ENCODE measurements around the gene ZNF385C. TPM values are rescaled to one million over a fixed set of nuclear protein-coding genes. Genes with fewer than 3 reads are reported as not detected.
"Not testable (repeated sequence)": the region's sequence is repeated elsewhere in the genome, so short reads cannot be mapped to it uniquely, and the experiment has no call there.

Gene ZNF385C
- total and polyA plus RNA-seq, 2 donors (not counting 1 experiment from before 2014, with no cell fraction given): under 0.01 to 0.03 TPM

GRCh38 chr17:42012363-42012762, 85.9 kb downstream of the ZNF385C start:
- H3K79me2 ChIP-seq (ENCODE audit: control insufficient read depth, insufficient read depth, low read length): peaks cover 91% of the 10 kb centered on the region
- H3K9ac ChIP-seq (ENCODE audit: insufficient read depth, low read length); DNase-seq (ENCODE audit: low read depth in 2 of 2); H4K20me1 ChIP-seq (ENCODE audit: control insufficient read depth, extremely low read depth, insufficient read depth, low read length); H3K27ac ChIP-seq (ENCODE audit: insufficient read depth, low read length); H3K9me3 ChIP-seq (ENCODE audit: control insufficient read depth, insufficient read depth, low read depth, low read length); H3K4me2 ChIP-seq (ENCODE audit: extremely low read depth, insufficient read depth, low read length); H3K4me3 ChIP-seq (replicated peaks in 1 of 4; ENCODE audit: control extremely low read depth in 1 of 4, insufficient read depth in 1 of 4, low read depth in 3 of 4, low read length in 4 of 4); H3K4me1 ChIP-seq (ENCODE audit: control insufficient read depth, extremely low read depth, insufficient read depth, low read length); H3K36me3 ChIP-seq (ENCODE audit: control insufficient read depth, insufficient read depth, low read length); H3K27me3 ChIP-seq (ENCODE audit: control insufficient read depth, insufficient read depth, low read length); H2AFZ ChIP-seq (ENCODE audit: low read length): not testable (repeated sequence)

- H3K27me3 ChIP-seq (ENCODE audit: control insufficient read depth, insufficient read depth, low read length): no peaks in the 10 kb centered on the region
These were observed 87.3 kb downstream of the ZNF385C start for GRCh38 chr17:42010898-42011516.

GRCh38 chr17:42010266-42010680, 88.0 kb downstream of the ZNF385C start:
- H3K27me3 ChIP-seq (ENCODE audit: control insufficient read depth, insufficient read depth, low read length); H2AFZ ChIP-seq (ENCODE audit: low read length); H3K4me2 ChIP-seq (ENCODE audit: extremely low read depth, insufficient read depth, low read length); H3K4me1 ChIP-seq (ENCODE audit: control insufficient read depth, extremely low read depth, insufficient read depth, low read length); H3K9ac ChIP-seq (ENCODE audit: insufficient read depth, low read length); H3K4me3 ChIP-seq (replicated peaks in 1 of 4; ENCODE audit: control extremely low read depth in 1 of 4, insufficient read depth in 1 of 4, low read depth in 3 of 4, low read length in 4 of 4); H3K36me3 ChIP-seq (ENCODE audit: control insufficient read depth, insufficient read depth, low read length); H4K20me1 ChIP-seq (ENCODE audit: control insufficient read depth, extremely low read depth, insufficient read depth, low read length); H3K9me3 ChIP-seq (ENCODE audit: control insufficient read depth, insufficient read depth, low read depth, low read length): not testable (repeated sequence)
- H3K79me2 ChIP-seq (ENCODE audit: control insufficient read depth, insufficient read depth, low read length): peaks cover 93% of the 10 kb centered on the region
- peak; percentile 50 to 52 for DNase-seq (ENCODE audit: low read depth in 2 of 2)
- H3K27ac ChIP-seq (ENCODE audit: insufficient read depth, low read length): peak overlapping the region; percentile 34

More at GRCh38 chr17:42010898-42011516, 87.3 kb downstream of the ZNF385C start:
- peak in 1 of 2 donors; percentile 34 for DNase-seq (ENCODE audit: low read depth in 2 of 2)
- peaks cover 93% of the 10 kb centered on the region for H3K79me2 ChIP-seq (ENCODE audit: control insufficient read depth, insufficient read depth, low read length)
- H3K4me3 ChIP-seq (replicated peaks in 1 of 4; ENCODE audit: control extremely low read depth in 1 of 4, insufficient read depth in 1 of 4, low read depth in 3 of 4, low read length in 4 of 4): no peak overlapping the region
- no peak overlapping the region for H3K4me2 ChIP-seq (ENCODE audit: extremely low read depth, insufficient read depth, low read length)
- peaks cover 1% of the 10 kb centered on the region for H3K36me3 ChIP-seq (ENCODE audit: control insufficient read depth, insufficient read depth, low read length)
- TF ChIP-seq EZH2 (IDR thresholded peaks at IDR 0.05; ENCODE audit: low read length, missing control alignments) (no peak), CTCF (conservative IDR thresholded peaks at IDR 0.05 in 1 of 2, IDR thresholded peaks at IDR 0.05 in 1 of 2; ENCODE audit: low read depth in 1 of 2, low read length in 2 of 2) (no peak)
- no peaks in the 10 kb centered on the region for H3K9me3 ChIP-seq (ENCODE audit: control insufficient read depth, insufficient read depth, low read depth, low read length)
- H2AFZ ChIP-seq (ENCODE audit: low read length): no peak overlapping the region
- H3K27ac ChIP-seq (ENCODE audit: insufficient read depth, low read length): peak overlapping the region; percentile 34
- no peak overlapping the region for H3K9ac ChIP-seq (ENCODE audit: insufficient read depth, low read length)
- no peaks in the 10 kb centered on the region for H4K20me1 ChIP-seq (ENCODE audit: control insufficient read depth, extremely low read depth, insufficient read depth, low read length)
- H3K4me1 ChIP-seq (ENCODE audit: control insufficient read depth, extremely low read depth, insufficient read depth, low read length): peaks cover 3% of the 10 kb centered on the region

- H3K79me2 ChIP-seq (ENCODE audit: control insufficient read depth, insufficient read depth, low read length): peaks cover 93% of the 10 kb centered on the region
- peaks cover 6% of the 10 kb centered on the region for H3K4me1 ChIP-seq (ENCODE audit: control insufficient read depth, extremely low read depth, insufficient read depth, low read length)
- peak in 1 of 2 donors; percentile 15 for TF ChIP-seq CTCF (conservative IDR thresholded peaks at IDR 0.05 in 1 of 2, IDR thresholded peaks at IDR 0.05 in 1 of 2; ENCODE audit: low read depth in 1 of 2, low read length in 2 of 2)
- no peak for TF ChIP-seq EZH2 (IDR thresholded peaks at IDR 0.05; ENCODE audit: low read length, missing control alignments)
- no peaks in the 10 kb centered on the region for H4K20me1 ChIP-seq (ENCODE audit: control insufficient read depth, extremely low read depth, insufficient read depth, low read length)
- no peak overlapping the region for H3K4me3 ChIP-seq (replicated peaks in 1 of 4; ENCODE audit: control extremely low read depth in 1 of 4, insufficient read depth in 1 of 4, low read depth in 3 of 4, low read length in 4 of 4)
- H3K9ac ChIP-seq (ENCODE audit: insufficient read depth, low read length): no peak overlapping the region
- H3K27ac ChIP-seq (ENCODE audit: insufficient read depth, low read length): no peak overlapping the region
- DNase-seq (ENCODE audit: low read depth in 2 of 2): no peak
- H2AFZ ChIP-seq (ENCODE audit: low read length): no peak overlapping the region
- no peaks in the 10 kb centered on the region for H3K27me3 ChIP-seq (ENCODE audit: control insufficient read depth, insufficient read depth, low read length)
- no peak overlapping the region for H3K4me2 ChIP-seq (ENCODE audit: extremely low read depth, insufficient read depth, low read length)
- no peaks in the 10 kb centered on the region for H3K9me3 ChIP-seq (ENCODE audit: control insufficient read depth, insufficient read depth, low read depth, low read length)
- H3K36me3 ChIP-seq (ENCODE audit: control insufficient read depth, insufficient read depth, low read length): peaks cover 1% of the 10 kb centered on the region
These were observed 89.1 kb downstream of the ZNF385C start for GRCh38 chr17:42009170-42009569.
